K562 (cell line): ENCODE measurements around the gene MPHOSPH9. TPM values are rescaled to one million over a fixed set of nuclear protein-coding genes. Genes with fewer than 3 reads are reported as not detected.

Experiments used
- DACH1 ChIP-seq: fragments of 450-650 bp; IDR thresholded peaks from 2 replicates; pipeline ENCODE4 v1.6.1; 2018; ENCODE audit not compliant: partially characterized antibody
- DMBX1 ChIP-seq: fragments of 250-450 bp; sonication (Bioruptor Pico); IDR thresholded peaks from 2 replicates; pipeline ENCODE4 v1.8.0; 2022; ENCODE audit warnings: inconsistent platforms, mild to moderate bottlenecking, moderate library complexity, borderline replicate concordance
- HMG20A ChIP-seq: fragments of 450-650 bp; formaldehyde crosslinking; conservative IDR thresholded peaks from 2 replicates; pipeline ENCODE4 v1.4.0; 2020; ENCODE audit warnings: mild to moderate bottlenecking, mixed read lengths
- KAT7 ChIP-seq: sonication (generic); formaldehyde crosslinking; IDR thresholded peaks from 2 replicates; pipeline ENCODE4 v1.8.0; 2022; ENCODE audit warnings: missing genetic modification reagents, mild to moderate bottlenecking, borderline replicate concordance
- XRCC4 ChIP-seq: IDR thresholded peaks from one replicate; pipeline ENCODE4 v1.6.1; 2011; ENCODE audit not compliant: insufficient read depth, insufficient read length; ENCODE audit errors: extremely low read depth
- ZNF263 ChIP-seq: sonication (generic); formaldehyde crosslinking; IDR thresholded peaks from 2 replicates; pipeline ENCODE4 v1.8.0; 2022; ENCODE audit warnings: mild to moderate bottlenecking, missing genetic modification reagents, borderline replicate concordance
- polyA plus RNA-seq, 8 experiments: library from polyadenylated mRNA; depleted of rRNA in 4 of 8; stranded (reverse) in 5 of 8; unstranded in 3 of 8; fragments of >200 nt; fragmentation: Nextera tagmentation in 2 of 8; fragmentation: Illumina TruSeq in 1 of 8; extraction: Ambion mirVana in 2 of 8; extraction: Trizol in 1 of 8; gene quantifications; 2 replicates each; pipeline versions ENCODE4 v1.2.1 to v1.2.3, GENCODE V29; 2011 to 2014; ENCODE audit warnings: inconsistent platforms in 1 of 8, missing spikeins in 1 of 8
- total RNA-seq, 7 experiments: library from RNA; depleted of rRNA in 6 of 7; stranded (reverse); fragments of >200 nt in 6 of 7; fragmentation: Illumina TruSeq in 2 of 7; extraction: Trizol in 2 of 7; gene quantifications; 2 replicates each; pipeline versions ENCODE4 v1.2.1 to v1.2.3, GENCODE V29; 2011 to 2021; ENCODE audit warnings: low replicate concordance in 1 of 7
- TF ChIP-seq, protein P1 (sequence below), 2 experiments: fragments of 450-650 bp in 1 of 2; sonication (generic) in 1 of 2; formaldehyde crosslinking in 1 of 2; IDR thresholded peaks; 2 replicates each; pipeline versions ENCODE4 v1.7.1 to v1.9.0; 2016 to 2022; ENCODE audit warnings: inconsistent platforms in 1 of 2, mild to moderate bottlenecking in 1 of 2, missing genetic modification reagents in 1 of 2

The MPHOSPH9 gene
- total and polyA plus RNA-seq, 9 of the 15 experiments (the other 6 are each of a cell fraction or from before 2014, with no cell fraction given), result 14.2 to 103 (median 54.5) TPM

DNA sequence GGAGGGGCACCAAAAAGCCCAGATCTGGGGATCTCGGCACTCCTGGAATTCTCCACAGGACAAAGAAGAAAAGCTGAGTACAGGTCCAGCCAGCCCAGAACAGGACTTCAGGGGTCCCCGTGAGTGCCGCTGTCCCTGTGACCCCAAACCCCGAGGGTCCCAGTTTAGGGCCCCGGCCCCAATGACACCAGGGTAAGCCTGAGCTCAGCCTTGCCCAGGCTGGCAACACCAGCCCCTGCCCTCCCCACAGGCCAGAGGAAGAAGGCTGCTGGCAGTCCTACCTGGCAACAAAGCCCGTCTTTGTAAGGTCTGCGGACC is 36.9 kb upstream of the MPHOSPH9 start (continued):
- TF ChIP-seq, protein P1, sequence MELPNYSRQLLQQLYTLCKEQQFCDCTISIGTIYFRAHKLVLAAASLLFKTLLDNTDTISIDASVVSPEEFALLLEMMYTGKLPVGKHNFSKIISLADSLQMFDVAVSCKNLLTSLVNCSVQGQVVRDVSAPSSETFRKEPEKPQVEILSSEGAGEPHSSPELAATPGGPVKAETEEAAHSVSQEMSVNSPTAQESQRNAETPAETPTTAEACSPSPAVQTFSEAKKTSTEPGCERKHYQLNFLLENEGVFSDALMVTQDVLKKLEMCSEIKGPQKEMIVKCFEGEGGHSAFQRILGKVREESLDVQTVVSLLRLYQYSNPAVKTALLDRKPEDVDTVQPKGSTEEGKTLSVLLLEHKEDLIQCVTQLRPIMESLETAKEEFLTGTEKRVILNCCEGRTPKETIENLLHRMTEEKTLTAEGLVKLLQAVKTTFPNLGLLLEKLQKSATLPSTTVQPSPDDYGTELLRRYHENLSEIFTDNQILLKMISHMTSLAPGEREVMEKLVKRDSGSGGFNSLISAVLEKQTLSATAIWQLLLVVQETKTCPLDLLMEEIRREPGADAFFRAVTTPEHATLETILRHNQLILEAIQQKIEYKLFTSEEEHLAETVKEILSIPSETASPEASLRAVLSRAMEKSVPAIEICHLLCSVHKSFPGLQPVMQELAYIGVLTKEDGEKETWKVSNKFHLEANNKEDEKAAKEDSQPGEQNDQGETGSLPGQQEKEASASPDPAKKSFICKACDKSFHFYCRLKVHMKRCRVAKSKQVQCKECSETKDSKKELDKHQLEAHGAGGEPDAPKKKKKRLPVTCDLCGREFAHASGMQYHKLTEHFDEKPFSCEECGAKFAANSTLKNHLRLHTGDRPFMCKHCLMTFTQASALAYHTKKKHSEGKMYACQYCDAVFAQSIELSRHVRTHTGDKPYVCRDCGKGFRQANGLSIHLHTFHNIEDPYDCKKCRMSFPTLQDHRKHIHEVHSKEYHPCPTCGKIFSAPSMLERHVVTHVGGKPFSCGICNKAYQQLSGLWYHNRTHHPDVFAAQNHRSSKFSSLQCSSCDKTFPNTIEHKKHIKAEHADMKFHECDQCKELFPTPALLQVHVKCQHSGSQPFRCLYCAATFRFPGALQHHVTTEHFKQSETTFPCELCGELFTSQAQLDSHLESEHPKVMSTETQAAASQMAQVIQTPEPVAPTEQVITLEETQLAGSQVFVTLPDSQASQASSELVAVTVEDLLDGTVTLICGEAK (IDR thresholded peaks at IDR 0.05), result no peak
- TF ChIP-seq, protein P1 (CRISPR knock-in tag; IDR thresholded peaks at IDR 0.05), result no peak
- TF ChIP-seq DMBX1, result no peak
- TF ChIP-seq XRCC4, result no peak
- TF ChIP-seq ZNF263 (CRISPR knock-in tag), result no peak
- TF ChIP-seq KAT7, result no peak
- TF ChIP-seq DACH1, result no peak
- TF ChIP-seq HMG20A, result no peak
